ENCODE results near the gene MICAL3.
"Not testable (repeated sequence)": the region's sequence is repeated elsewhere in the genome, so short reads cannot be mapped to it uniquely, and the experiment has no call there.

The MICAL3 gene

GRCh38 chr22:18024276-18024939 is at the start of gene MICAL3:
MICAL3 (minus strand) TSS chr22:18024561; CDS start chr22:17906812, 117,749 bp downstream.
- DNase-seq: peak; percentile 61

GRCh38 chr22:18073927-18074326 is 49.6 kb upstream of the MICAL3 start:
- DNase-seq: not testable (repeated sequence)

- no peak for DNase-seq
Measured at GRCh38 chr22:18073467-18073866, 49.1 kb upstream of the MICAL3 start.

- DNase-seq: no peak
Measured at GRCh38 chr22:18071968-18072310, 47.6 kb upstream of the MICAL3 start.

GRCh38 chr22:18071307-18071967 is 47.1 kb upstream of the MICAL3 start:
- DNase-seq: not testable (repeated sequence)

- no peak for DNase-seq
Measured at GRCh38 chr22:18070556-18071306, 46.4 kb upstream of the MICAL3 start.

GRCh38 chr22:18070041-18070440 is 45.7 kb upstream of the MICAL3 start:
- DNase-seq: no peak

- no peak for DNase-seq
Measured at GRCh38 chr22:18069041-18069440, 44.7 kb upstream of the MICAL3 start.

GRCh38 chr22:18068381-18068988 is 44.1 kb upstream of the MICAL3 start:
- DNase-seq: no peak

GRCh38 chr22:18067548-18068341 is 43.4 kb upstream of the MICAL3 start:
- DNase-seq: no peak

GRCh38 chr22:18067121-18067520 is 42.8 kb upstream of the MICAL3 start:
- DNase-seq: no peak

- no peak for DNase-seq
Measured at GRCh38 chr22:18066181-18066859, 42.0 kb upstream of the MICAL3 start.

GRCh38 chr22:18065256-18065655 is 40.9 kb upstream of the MICAL3 start:
- no peak for DNase-seq

GRCh38 chr22:18064636-18065035 is 40.3 kb upstream of the MICAL3 start:
- DNase-seq: no peak

- not testable (repeated sequence) for DNase-seq
Measured at GRCh38 chr22:18063715-18064114, 39.4 kb upstream of the MICAL3 start.

GRCh38 chr22:18063306-18063705 is 38.9 kb upstream of the MICAL3 start:
- no peak for DNase-seq

GRCh38 chr22:18062421-18062820 is 38.1 kb upstream of the MICAL3 start:
- DNase-seq: no peak

- DNase-seq: no peak
Measured at GRCh38 chr22:18060646-18061620, 36.6 kb upstream of the MICAL3 start.

GRCh38 chr22:18059991-18060390 is 35.6 kb upstream of the MICAL3 start:
- DNase-seq: no peak

GRCh38 chr22:18059473-18059872 is 35.1 kb upstream of the MICAL3 start:
- DNase-seq: no peak

GRCh38 chr22:18059094-18059417 is 34.7 kb upstream of the MICAL3 start:
- DNase-seq: no peak

Measured in activated CD4-positive, CD25-positive, alpha-beta regulatory T cell treated with anti-CD3 and anti-CD28 coated beads, Interleukin-2, amount 50 U/mL, for 72 hours (primary cell).